RPMI7951 (cell line): ENCODE measurements around the gene RCAN2. TPM values are rescaled to one million over a fixed set of nuclear protein-coding genes. Genes with fewer than 3 reads are reported as not detected.

Experiments used
- total RNA-seq: library from RNA; depleted of rRNA; stranded (reverse); fragments of >200 nt; shearing (Covaris generic); gene quantifications from 2 replicates; pipeline ENCODE4 v1.2.3, GENCODE V29; 2014; rRNA removed

RCAN2 gene
- total RNA-seq, 1 experiment from 2014 or later: 0.48 TPM

Other genes with a start within 250 kb of the RCAN2 start
- gene CYP39A1, start 161.4 kb upstream of the RCAN2 start, total RNA-seq: 1.8 and 2.3 TPM in 2 replicates
- gene SLC25A27, start 161.5 kb upstream of the RCAN2 start, total RNA-seq: 1.8 and 2.6 TPM in 2 replicates
- not detected in 2 replicates for gene TDRD6, start 196.4 kb upstream of the RCAN2 start, total RNA-seq
- gene PLA2G7, start 243.9 kb upstream of the RCAN2 start, total RNA-seq: 0.48 and 0.59 TPM in 2 replicates